HL-60 (cell line): ENCODE results near the gene PANK4.

Source experiments
- DNase-seq, 2 experiments: peaks; one replicate each; pipeline ENCODE4 v3.0.0-alpha.2; 2010 to 2020; ENCODE audit warnings: low read depth in 1 of 2, low spot score in 1 of 2
- H3K27ac ChIP-seq: fragments of 250-450 bp; sonication (Bioruptor Pico); replicated peaks from 2 replicates; pipeline ENCODE4 v1.5.1; 2020; ENCODE audit warnings: mild to moderate bottlenecking, moderate library complexity
- H3K27me3 ChIP-seq: fragments of 250-450 bp; sonication (Bioruptor Pico); 2 replicates; pipeline ENCODE4 v1.5.1; 2021; ENCODE audit warnings: mild to moderate bottlenecking, moderate library complexity; ENCODE audit not compliant: insufficient read depth, poor library complexity, severe bottlenecking
- H3K4me3 ChIP-seq: replicated peaks from 2 replicates; pipeline ENCODE4 v1.5.1; 2011; ENCODE audit warnings: mild to moderate bottlenecking, control low read depth, low read length; ENCODE audit not compliant: insufficient read depth
- GABPA ChIP-seq: IDR thresholded peaks from 2 replicates; pipeline ENCODE4 v1.6.1; 2012; ENCODE audit warnings: low read depth
- POLR2AphosphoS5 ChIP-seq: IDR thresholded peaks from 2 replicates; pipeline ENCODE4 v1.6.1; 2012; ENCODE audit warnings: low read depth
- SPI1 ChIP-seq: IDR thresholded peaks from 2 replicates; pipeline ENCODE4 v1.6.1; 2012; ENCODE audit warnings: low read depth, mild to moderate bottlenecking, borderline replicate concordance
- TF ChIP-seq, protein P1 (sequence below): IDR thresholded peaks from one replicate; pipeline ENCODE4 v1.5.1; 2011; ENCODE audit warnings: low read length, control low read depth, inconsistent platforms; ENCODE audit not compliant: insufficient read depth
- TF ChIP-seq, protein P2 (sequence below): IDR thresholded peaks from 2 replicates; pipeline ENCODE4 v1.6.1; 2012; ENCODE audit warnings: low read depth; ENCODE audit not compliant: insufficient replicate concordance

The PANK4 gene

DNA sequence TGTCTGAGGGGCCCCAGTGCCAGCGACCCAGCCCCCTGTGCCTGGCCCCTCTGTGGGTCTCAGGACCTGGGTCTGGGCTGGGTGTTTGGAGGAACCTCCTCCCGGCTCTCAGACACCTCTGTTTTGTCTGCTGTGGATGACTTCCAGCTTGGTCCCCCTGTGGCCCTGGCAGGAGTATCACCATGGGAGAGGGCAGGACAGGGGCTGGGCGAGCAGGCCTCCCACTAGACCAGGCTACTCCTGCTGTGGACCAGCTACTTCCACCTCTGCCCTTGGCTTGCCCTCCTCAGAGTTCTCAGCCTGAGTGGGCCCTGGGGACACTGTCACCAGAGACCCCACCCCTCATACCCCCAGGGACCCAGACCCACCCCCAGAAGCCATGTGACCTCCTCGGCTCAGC lies 28.5 kb downstream of the PANK4 start:
- DNase-seq = no peak
- TF ChIP-seq GABPA (no peak), POLR2AphosphoS5 (no peak), SPI1 (no peak)
- TF ChIP-seq, protein P1, sequence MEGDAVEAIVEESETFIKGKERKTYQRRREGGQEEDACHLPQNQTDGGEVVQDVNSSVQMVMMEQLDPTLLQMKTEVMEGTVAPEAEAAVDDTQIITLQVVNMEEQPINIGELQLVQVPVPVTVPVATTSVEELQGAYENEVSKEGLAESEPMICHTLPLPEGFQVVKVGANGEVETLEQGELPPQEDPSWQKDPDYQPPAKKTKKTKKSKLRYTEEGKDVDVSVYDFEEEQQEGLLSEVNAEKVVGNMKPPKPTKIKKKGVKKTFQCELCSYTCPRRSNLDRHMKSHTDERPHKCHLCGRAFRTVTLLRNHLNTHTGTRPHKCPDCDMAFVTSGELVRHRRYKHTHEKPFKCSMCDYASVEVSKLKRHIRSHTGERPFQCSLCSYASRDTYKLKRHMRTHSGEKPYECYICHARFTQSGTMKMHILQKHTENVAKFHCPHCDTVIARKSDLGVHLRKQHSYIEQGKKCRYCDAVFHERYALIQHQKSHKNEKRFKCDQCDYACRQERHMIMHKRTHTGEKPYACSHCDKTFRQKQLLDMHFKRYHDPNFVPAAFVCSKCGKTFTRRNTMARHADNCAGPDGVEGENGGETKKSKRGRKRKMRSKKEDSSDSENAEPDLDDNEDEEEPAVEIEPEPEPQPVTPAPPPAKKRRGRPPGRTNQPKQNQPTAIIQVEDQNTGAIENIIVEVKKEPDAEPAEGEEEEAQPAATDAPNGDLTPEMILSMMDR = no peak
- TF ChIP-seq, protein P2, sequence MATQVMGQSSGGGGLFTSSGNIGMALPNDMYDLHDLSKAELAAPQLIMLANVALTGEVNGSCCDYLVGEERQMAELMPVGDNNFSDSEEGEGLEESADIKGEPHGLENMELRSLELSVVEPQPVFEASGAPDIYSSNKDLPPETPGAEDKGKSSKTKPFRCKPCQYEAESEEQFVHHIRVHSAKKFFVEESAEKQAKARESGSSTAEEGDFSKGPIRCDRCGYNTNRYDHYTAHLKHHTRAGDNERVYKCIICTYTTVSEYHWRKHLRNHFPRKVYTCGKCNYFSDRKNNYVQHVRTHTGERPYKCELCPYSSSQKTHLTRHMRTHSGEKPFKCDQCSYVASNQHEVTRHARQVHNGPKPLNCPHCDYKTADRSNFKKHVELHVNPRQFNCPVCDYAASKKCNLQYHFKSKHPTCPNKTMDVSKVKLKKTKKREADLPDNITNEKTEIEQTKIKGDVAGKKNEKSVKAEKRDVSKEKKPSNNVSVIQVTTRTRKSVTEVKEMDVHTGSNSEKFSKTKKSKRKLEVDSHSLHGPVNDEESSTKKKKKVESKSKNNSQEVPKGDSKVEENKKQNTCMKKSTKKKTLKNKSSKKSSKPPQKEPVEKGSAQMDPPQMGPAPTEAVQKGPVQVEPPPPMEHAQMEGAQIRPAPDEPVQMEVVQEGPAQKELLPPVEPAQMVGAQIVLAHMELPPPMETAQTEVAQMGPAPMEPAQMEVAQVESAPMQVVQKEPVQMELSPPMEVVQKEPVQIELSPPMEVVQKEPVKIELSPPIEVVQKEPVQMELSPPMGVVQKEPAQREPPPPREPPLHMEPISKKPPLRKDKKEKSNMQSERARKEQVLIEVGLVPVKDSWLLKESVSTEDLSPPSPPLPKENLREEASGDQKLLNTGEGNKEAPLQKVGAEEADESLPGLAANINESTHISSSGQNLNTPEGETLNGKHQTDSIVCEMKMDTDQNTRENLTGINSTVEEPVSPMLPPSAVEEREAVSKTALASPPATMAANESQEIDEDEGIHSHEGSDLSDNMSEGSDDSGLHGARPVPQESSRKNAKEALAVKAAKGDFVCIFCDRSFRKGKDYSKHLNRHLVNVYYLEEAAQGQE = no peak
- H3K27me3 ChIP-seq = peaks cover 7% of the 10 kb centered on the region
- H3K4me3 ChIP-seq = no peak overlapping the region
- H3K27ac ChIP-seq = no peak overlapping the region

DNA sequence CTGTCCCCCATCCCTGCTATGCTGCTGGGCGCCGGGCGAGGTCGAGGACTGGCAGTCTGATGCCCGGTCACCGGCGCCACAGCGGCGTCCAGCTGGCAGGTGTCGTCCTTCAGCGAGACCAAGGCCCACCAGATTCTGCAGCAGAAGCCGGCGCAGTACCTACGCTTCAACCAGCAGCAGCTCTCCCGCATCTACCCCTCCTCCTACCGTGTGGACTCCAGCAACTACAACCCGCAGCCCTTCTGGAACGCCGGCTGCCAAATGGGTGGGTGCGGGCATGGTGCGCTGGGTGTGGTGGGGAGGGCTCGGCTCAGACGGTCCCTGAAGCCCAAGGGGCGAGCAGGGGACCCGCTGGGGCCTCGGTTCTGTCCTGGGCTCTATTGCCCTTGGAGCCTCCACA lies 29.6 kb downstream of the PANK4 start:
- no peak for DNase-seq
- Histone ChIP-seq H3K4me3 (no peak overlapping the region), H3K27ac (no peak overlapping the region), H3K27me3 (peaks cover 7% of the 10 kb centered on the region)
- TF ChIP-seq, protein P1 = no peak

GRCh38 chr1:2496087-2496622 lies 30.2 kb downstream of the PANK4 start:
- Histone ChIP-seq H3K27ac (no peak overlapping the region), H3K27me3 (peaks cover 7% of the 10 kb centered on the region), H3K4me3 (no peak overlapping the region)
- TF ChIP-seq POLR2AphosphoS5 = no peak
- TF ChIP-seq, protein P2 = no peak
- TF ChIP-seq SPI1 = no peak
- TF ChIP-seq, protein P1 = no peak
- no peak for TF ChIP-seq GABPA
- DNase-seq = no peak

DNA sequence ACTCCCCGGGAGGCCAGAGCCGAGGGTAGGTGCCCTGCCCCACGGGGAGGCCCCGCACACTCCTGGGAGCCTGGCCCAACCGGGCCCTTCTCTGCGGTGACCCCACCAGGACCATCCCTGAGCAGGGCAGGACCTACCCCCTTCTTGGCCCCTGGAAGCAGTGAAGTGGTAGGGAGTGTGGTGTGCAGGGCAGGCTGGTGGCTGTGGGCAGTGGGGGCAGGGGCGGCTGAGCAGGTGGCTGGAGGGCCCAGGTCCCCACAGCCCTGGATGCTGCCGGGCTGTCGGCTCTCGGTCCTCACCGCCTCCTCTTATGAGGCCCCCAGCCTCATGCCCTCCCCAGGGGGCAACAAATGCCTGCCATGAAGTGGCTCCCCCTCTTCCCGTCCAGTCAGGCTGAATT lies 30.9 kb downstream of the PANK4 start:
- H3K27ac ChIP-seq = no peak overlapping the region
- TF ChIP-seq GABPA = no peak
- TF ChIP-seq POLR2AphosphoS5 = no peak
- TF ChIP-seq, protein P2 = no peak
- TF ChIP-seq SPI1 = no peak
- TF ChIP-seq, protein P1 = no peak

More for the DNA sequence above, 30.9 kb downstream of the PANK4 start:
- peaks cover 7% of the 10 kb centered on the region for H3K27me3 ChIP-seq
- no peak overlapping the region for H3K4me3 ChIP-seq
- no peak for DNase-seq
